ENCODE measurements around the gene MLH3.

Gene MLH3

GRCh38 chr14:74965486-74966153, 85.6 kb downstream of the MLH3 start:
- DNase-seq (ENCODE audit: low spot score), result no peak

GRCh38 chr14:74964787-74965485, 86.3 kb downstream of the MLH3 start:
- peak; percentile 51 for DNase-seq (ENCODE audit: low spot score)

All from COLO829 (cell line).